HG02981 (cell line): ENCODE measurements around the gene TMEM126B.
A peak's percentile ranks its signal among the peaks of the same experiment; 100 is the strongest.
"Not testable (repeated sequence)": the region's sequence is repeated elsewhere in the genome, so short reads cannot be mapped to it uniquely, and the experiment has no call there.

Source experiments
- ATAC-seq: cut with Tn5 transposase; IDR thresholded peaks from one replicate; pipeline ENCODE4 v1.9.1; 2021; ENCODE audit warnings: mild to moderate bottlenecking, moderate library complexity; ENCODE audit not compliant: unreplicated experiment

TMEM126B gene

GRCh38 chr11:85627998-85628770 lies at the start of gene TMEM126B:
Gene TMEM126B (plus strand): TSS chr11:85628593. CDS start chr11:85628608, 15 bp downstream.
- ATAC-seq: peak; percentile 99

DNA sequence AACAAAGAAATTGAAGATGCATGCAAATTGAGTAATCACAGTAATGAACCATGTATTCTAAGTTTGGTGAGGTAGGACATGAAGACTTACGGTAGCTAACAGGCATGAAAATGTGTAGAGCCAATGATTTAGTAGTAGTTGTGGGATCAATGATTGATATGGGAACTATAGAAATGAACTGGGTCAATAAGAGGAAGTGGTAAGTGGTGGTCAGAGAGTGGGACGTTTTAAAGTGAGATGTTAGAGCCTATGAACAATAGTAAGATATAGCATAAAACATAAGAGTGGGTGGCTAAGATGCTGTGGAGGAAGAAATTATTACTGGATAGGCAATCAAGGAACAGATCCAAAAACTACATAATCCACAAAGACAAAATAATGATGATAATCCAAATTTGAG lies 46.3 kb upstream of the TMEM126B start:
- ATAC-seq: no peak

DNA sequence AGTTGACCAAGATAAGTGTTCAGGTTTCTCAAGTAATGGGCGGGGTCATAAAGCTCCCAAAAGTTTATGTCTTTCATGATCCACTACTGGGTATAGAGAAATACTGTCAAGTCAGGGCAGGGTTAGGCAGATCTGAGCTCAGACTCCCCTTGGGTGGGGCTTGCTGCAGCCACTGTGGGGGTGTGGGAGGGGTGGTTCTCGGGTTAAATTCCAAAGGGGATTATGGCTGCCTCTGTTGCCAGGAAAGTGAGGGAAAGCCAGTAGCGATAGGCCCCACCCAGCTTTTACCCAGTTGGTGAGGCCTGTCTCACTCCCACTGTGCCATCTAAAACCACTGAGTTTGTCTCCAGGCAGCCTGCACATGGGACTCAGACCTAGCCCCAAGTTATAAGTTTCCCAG lies 39.0 kb upstream of the TMEM126B start:
- ATAC-seq: no peak

DNA sequence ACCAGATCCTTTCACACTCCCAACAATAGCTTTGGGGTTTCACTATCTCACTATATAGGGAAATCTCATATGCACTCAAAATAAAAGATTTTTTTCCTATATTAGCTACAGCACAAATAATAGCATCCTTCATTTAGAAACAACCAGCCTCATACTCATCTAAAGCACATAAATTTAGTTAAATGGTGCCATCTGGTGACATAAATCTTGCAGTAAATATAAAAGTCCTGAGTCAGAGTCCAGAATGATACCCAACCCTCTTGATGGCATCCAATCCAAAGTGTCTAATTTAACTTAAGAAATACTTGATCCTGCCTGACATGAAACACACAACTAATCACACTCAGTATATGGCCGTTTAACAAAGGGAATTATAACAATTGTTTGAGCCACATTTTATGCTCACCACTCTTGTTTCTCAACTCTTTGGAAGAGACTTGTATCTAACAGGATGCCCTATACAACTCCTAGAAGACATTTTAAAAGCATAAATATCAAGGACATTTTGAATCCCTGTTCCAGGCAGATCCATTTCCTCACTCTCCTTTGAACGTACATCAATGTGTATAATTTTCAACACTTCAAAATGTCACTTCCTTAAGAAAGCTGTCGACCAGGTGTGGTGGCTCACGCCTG lies 37.4 kb upstream of the TMEM126B start:
- peak; percentile 50 for ATAC-seq

DNA sequence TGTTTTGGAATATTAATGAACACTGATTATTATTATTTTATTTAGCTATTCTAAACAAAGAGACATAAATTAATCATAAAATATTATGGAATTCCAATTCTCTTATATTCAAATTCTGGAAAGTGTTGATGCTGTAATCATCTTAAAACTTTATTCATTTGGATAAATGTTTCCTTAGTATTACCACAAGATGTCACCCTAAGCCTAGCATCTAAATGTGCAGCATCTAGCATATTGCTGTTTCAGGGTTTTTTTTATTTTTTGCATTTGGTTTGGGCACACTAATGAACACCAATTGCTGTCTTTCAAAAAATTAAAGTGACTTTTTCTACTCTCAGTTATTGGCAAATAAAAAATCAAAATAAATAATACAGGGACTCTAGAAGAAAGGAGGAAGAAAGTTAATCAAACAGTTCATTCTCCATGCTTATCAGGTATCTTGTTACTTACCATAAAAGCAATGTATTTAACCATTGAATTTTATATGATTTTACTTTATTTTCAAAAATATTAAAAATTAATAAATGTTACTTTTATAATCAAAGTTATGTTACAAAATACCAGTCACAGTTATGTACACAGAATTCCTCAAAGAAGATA lies 33.0 kb upstream of the TMEM126B start:
- ATAC-seq: no peak

DNA sequence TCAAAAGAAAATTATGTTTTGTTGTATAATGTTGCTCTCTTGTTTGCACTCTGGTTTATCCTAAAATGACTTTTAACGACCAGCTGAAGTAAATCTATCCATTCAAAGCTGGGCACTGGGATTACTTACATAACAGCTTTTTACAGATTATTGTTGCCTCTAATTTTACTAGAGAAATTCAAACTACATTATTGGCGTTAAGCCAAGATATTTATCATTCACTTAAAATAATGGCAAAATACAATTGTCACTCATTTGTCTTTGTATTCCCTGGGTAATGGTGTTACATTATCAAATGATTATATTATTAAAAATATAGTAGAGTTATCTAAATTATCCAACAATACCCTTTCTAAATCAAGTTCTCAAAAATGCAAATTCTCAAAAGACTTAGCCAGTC lies 31.5 kb upstream of the TMEM126B start:
- ATAC-seq: no peak

DNA sequence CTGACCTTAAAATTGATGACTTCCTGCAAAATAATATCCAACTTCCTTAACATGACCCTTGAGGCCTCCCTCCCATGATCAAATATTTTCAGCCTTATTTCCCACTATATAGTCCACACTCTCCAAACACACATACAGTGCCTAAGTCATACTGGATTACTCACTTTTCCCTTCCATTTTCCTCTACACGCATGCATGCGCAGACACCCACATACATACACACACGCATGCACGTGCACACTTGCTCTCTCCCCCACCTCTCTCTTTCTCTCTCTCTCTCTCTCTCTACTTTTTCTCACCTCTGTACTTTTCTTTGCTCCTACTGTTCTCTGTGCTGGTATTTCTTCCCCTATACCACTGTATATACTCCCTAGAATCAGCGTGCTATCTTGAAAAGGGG lies 29.3 kb upstream of the TMEM126B start:
- ATAC-seq: no peak

- no peak for ATAC-seq
These were observed 25.7 kb upstream of the TMEM126B start for GRCh38 chr11:85602526-85603213.

- no peak for ATAC-seq
These were observed 25.2 kb upstream of the TMEM126B start for GRCh38 chr11:85603220-85603619.

GRCh38 chr11:85606237-85606636 lies 22.2 kb upstream of the TMEM126B start:
- not testable (repeated sequence) for ATAC-seq

GRCh38 chr11:85608621-85609020 lies 19.8 kb upstream of the TMEM126B start:
- ATAC-seq: not testable (repeated sequence)

DNA sequence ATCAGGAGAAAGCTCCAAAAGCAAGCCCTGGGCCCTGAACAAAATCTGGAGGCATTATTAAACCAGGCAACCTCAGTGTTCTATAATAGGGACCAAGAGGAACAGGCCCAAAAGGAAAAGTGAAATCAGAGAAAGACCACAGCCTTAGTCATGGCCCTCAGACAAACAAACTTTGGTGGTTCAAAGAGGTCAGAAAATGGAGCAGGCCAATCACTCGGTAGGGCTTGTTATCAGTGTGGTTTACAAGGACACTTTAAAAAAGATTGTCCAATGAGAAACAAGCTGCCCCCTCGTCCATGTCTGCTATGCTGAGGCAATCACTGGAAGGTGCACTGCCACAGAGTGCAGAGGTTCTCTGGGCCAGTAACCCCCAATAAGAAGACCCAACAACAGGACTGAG lies 19.1 kb upstream of the TMEM126B start:
- not testable (repeated sequence) for ATAC-seq

DNA sequence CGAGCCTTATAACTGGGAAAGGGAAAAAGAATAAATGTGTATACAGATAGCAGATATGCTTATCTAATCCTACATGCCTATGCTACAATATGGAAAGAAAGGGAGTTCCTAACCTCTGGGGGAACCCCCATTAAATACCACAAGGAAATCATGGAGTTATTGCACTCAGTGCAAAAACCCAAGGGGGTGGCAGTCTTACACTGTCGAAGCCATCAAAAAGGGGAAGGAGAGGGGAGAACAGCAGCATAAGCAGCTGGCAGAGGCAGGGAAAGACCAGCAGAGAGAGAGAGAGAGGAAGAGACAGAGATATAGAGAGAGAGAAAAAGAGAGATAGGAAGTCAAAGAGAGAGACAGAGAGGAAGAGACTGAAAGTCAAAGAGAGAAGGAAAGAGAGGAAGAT lies 16.8 kb upstream of the TMEM126B start:
- ATAC-seq: not testable (repeated sequence)

- ATAC-seq: no peak
These were observed 8.9 kb upstream of the TMEM126B start for GRCh38 chr11:85619499-85619898.

DNA sequence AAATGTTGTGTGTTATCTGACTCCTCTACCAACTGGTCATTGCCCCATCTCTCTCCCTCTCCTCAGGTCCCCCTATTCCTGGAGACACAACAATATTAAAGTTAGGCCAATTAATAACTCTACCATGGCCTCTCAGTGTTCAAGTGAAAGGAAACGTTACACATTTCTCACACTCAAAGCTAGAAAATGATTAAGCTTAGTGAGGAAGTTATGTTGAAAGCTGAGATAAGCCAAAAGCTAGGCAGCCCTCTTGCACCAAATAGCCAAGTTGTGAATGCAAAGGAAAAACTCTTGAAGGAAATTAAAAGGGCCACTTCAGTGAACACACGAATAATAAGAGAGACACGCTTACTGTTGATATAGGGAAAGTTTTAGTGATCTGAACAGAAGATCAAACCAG lies 8.1 kb upstream of the TMEM126B start:
- no peak for ATAC-seq

DNA sequence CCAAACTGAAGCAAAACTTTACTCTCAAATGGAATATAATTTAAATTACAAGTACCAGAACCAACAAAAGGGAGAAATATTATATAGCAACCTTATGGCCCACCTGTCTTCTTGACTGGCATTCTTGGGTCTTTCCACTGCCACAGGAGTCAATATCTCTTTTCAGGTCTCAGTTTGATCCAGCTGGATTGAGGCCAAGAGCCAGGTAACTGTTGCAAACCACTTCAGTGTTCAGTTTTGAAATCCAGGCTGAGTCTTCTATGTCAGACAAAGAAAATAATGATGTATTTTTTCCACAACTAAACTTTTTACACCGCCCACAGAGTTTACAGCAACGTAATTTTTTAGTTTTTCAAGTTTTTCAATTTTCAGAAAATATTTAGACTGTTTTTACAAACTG lies 1.9 kb upstream of the TMEM126B start:
- no peak for ATAC-seq

- ATAC-seq: no peak
These were observed 928 bp upstream of the TMEM126B start, which contains the start of gene DLG2 for GRCh38 chr11:85627332-85627997. Gene DLG2 (minus strand): TSS chr11:85627344.

- peak; percentile 1 for ATAC-seq
These were observed 463 bp downstream of the TMEM126B start for GRCh38 chr11:85628771-85629341.

GRCh38 chr11:85634747-85635146 lies 6.4 kb downstream of the TMEM126B start:
- no peak for ATAC-seq

GRCh38 chr11:85643191-85643614 lies 14.8 kb downstream of the TMEM126B start:
- no peak for ATAC-seq
